ENCODE measurements around the gene ETV6. TPM values are rescaled to one million over a fixed set of nuclear protein-coding genes. Genes with fewer than 3 reads are reported as not detected.

The ETV6 gene
- total RNA-seq, 1 experiment from 2014 or later, result 14.1 TPM

GRCh38 chr12:11701433-11701832 is 52.0 kb downstream of the ETV6 start:
- ChIA-PET POLR2A (no interaction called here), RAD21 (ENCODE audit: low non-redundant PET in 1 of 2, low total read pairs in 2 of 2, uncharacterized antibody in 2 of 2, unreplicated experiment in 2 of 2) (no interaction called here), CTCF (no interaction called here)
- Histone ChIP-seq H3K9me2 (ENCODE audit: insufficient read depth) (no peaks in the 10 kb centered on the region), H3K9ac (ENCODE audit: low read length) (no peak overlapping the region), H2AFZ (ENCODE audit: low read depth, low read length, poor library complexity, severe bottlenecking) (no peak overlapping the region), H3K9me3 (ENCODE audit: control insufficient read depth in 1 of 2, insufficient read depth in 1 of 2, low read depth in 1 of 2, low read length in 2 of 2) (no peaks in the 10 kb centered on the region), H4K20me1 (ENCODE audit: insufficient read depth) (no peaks in the 10 kb centered on the region), H3K36me3 (ENCODE audit: control insufficient read depth in 1 of 2, insufficient read depth in 2 of 2, low read length in 2 of 2) (no peaks in the 10 kb centered on the region), H3K27ac (ENCODE audit: low read depth, low read length) (no peak overlapping the region), H3K4me3 (replicated peaks in 1 of 2; ENCODE audit: low read depth in 1 of 2, low read length in 2 of 2) (no peak overlapping the region), H3K27me3 (ENCODE audit: insufficient read depth, low read length) (no peaks in the 10 kb centered on the region), H3K4me2 (ENCODE audit: low read length) (no peak overlapping the region), H3K4me1 (ENCODE audit: control insufficient read depth in 1 of 2, insufficient read depth in 2 of 2, low read length in 2 of 2) (no peaks in the 10 kb centered on the region), H3K79me2 (ENCODE audit: insufficient read depth, low read length) (no peaks in the 10 kb centered on the region)
- no TSS peak for BruUV-seq (replicated peaks)
- TF ChIP-seq TCF7L2 (IDR thresholded peaks at IDR 0.05; ENCODE audit: borderline replicate concordance, extremely low read depth, insufficient read depth, insufficient read length) (peak; percentile 30), FOSL1 (IDR thresholded peaks at IDR 0.05; ENCODE audit: low read depth) (no peak)
- DNase-seq (ENCODE audit: low read depth, low spot score), result no peak
- intact Hi-C loops (cut with micrococcal nuclease), result no loop called here
- no peak for ATAC-seq

- no peaks in the 10 kb centered on the region for H3K9me2 ChIP-seq (ENCODE audit: insufficient read depth)
- ChIA-PET POLR2A (no interaction called here), RAD21 (ENCODE audit: low non-redundant PET in 1 of 2, low total read pairs in 2 of 2, uncharacterized antibody in 2 of 2, unreplicated experiment in 2 of 2) (no interaction called here), CTCF (no interaction called here)
- no peak overlapping the region for H3K9ac ChIP-seq (ENCODE audit: low read length)
- no peak overlapping the region for H3K4me2 ChIP-seq (ENCODE audit: low read length)
- H3K4me3 ChIP-seq (replicated peaks in 1 of 2; ENCODE audit: low read depth in 1 of 2, low read length in 2 of 2), result no peak overlapping the region
- no peaks in the 10 kb centered on the region for H3K27me3 ChIP-seq (ENCODE audit: insufficient read depth, low read length)
- H3K9me3 ChIP-seq (ENCODE audit: control insufficient read depth in 1 of 2, insufficient read depth in 1 of 2, low read depth in 1 of 2, low read length in 2 of 2), result no peaks in the 10 kb centered on the region
- no peaks in the 10 kb centered on the region for H3K36me3 ChIP-seq (ENCODE audit: control insufficient read depth in 1 of 2, insufficient read depth in 2 of 2, low read length in 2 of 2)
- no peaks in the 10 kb centered on the region for H3K4me1 ChIP-seq (ENCODE audit: control insufficient read depth in 1 of 2, insufficient read depth in 2 of 2, low read length in 2 of 2)
- ATAC-seq, result no peak
- H3K79me2 ChIP-seq (ENCODE audit: insufficient read depth, low read length), result no peaks in the 10 kb centered on the region
- no peaks in the 10 kb centered on the region for H4K20me1 ChIP-seq (ENCODE audit: insufficient read depth)
- no peak overlapping the region for H2AFZ ChIP-seq (ENCODE audit: low read depth, low read length, poor library complexity, severe bottlenecking)
- no peak for DNase-seq (ENCODE audit: low read depth, low spot score)
- no peak overlapping the region for H3K27ac ChIP-seq (ENCODE audit: low read depth, low read length)
- intact Hi-C loops (cut with micrococcal nuclease), result no loop called here
- no TSS peak for BruUV-seq (replicated peaks)
- TF ChIP-seq POLR2A (IDR thresholded peaks at IDR 0.05; ENCODE audit: borderline replicate concordance, extremely low read depth, insufficient read depth, insufficient read length), result no peak
- no peak for TF ChIP-seq ZFX (IDR thresholded peaks at IDR 0.05)
- TF ChIP-seq RAD21 (IDR thresholded peaks at IDR 0.05; ENCODE audit: low read depth), result no peak
- no peak for TF ChIP-seq SP1 (IDR thresholded peaks at IDR 0.05; ENCODE audit: low read depth)
- no peak for TF ChIP-seq SRF (IDR thresholded peaks at IDR 0.05; ENCODE audit: low read depth)
- TF ChIP-seq ELF1 (IDR thresholded peaks at IDR 0.05; ENCODE audit: borderline replicate concordance, low read depth), result no peak
- TF ChIP-seq ZNF274 (IDR thresholded peaks at IDR 0.05; ENCODE audit: low read depth, low read length), result no peak
- no peak for TF ChIP-seq YY1 (IDR thresholded peaks at IDR 0.05; ENCODE audit: extremely low read depth, insufficient replicate concordance, low read depth, low read length)
- no peak for TF ChIP-seq EGR1 (IDR thresholded peaks at IDR 0.05; ENCODE audit: low read depth)
- no peak for TF ChIP-seq REST (IDR thresholded peaks at IDR 0.05; ENCODE audit: low read depth)
- no peak for TF ChIP-seq JUND (IDR thresholded peaks at IDR 0.05)
- TF ChIP-seq POLR2AphosphoS5 (IDR thresholded peaks at IDR 0.05; ENCODE audit: low read depth, low read length), result no peak
- no peak for TF ChIP-seq EZH2 (IDR thresholded peaks at IDR 0.05)
- no peak for TF ChIP-seq CEBPB (IDR thresholded peaks at IDR 0.05; ENCODE audit: low read depth)
- TF ChIP-seq CBX3 (IDR thresholded peaks at IDR 0.05; ENCODE audit: low read depth), result no peak
- TF ChIP-seq, protein P1, sequence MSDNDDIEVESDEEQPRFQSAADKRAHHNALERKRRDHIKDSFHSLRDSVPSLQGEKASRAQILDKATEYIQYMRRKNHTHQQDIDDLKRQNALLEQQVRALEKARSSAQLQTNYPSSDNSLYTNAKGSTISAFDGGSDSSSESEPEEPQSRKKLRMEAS (IDR thresholded peaks at IDR 0.05), result no peak
- TF ChIP-seq, protein P2, sequence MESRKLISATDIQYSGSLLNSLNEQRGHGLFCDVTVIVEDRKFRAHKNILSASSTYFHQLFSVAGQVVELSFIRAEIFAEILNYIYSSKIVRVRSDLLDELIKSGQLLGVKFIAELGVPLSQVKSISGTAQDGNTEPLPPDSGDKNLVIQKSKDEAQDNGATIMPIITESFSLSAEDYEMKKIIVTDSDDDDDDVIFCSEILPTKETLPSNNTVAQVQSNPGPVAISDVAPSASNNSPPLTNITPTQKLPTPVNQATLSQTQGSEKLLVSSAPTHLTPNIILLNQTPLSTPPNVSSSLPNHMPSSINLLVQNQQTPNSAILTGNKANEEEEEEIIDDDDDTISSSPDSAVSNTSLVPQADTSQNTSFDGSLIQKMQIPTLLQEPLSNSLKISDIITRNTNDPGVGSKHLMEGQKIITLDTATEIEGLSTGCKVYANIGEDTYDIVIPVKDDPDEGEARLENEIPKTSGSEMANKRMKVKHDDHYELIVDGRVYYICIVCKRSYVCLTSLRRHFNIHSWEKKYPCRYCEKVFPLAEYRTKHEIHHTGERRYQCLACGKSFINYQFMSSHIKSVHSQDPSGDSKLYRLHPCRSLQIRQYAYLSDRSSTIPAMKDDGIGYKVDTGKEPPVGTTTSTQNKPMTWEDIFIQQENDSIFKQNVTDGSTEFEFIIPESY (IDR thresholded peaks at IDR 0.05; ENCODE audit: extremely low read depth, insufficient replicate concordance, low read length), result no peak
These were observed 53.5 kb downstream of the ETV6 start for GRCh38 chr12:11702959-11703358.
